GM23338 (cell line): ENCODE results near the gene SNX22. TPM values are rescaled to one million over a fixed set of nuclear protein-coding genes. Genes with fewer than 3 reads are reported as not detected.

Experiments used
- ATAC-seq: fragments of 200-7000 bp; cut with Tn5 transposase; 3 replicates; pipeline ENCODE4 v1.9.1; 2020
- DNase-seq: peaks from one replicate; pipeline ENCODE4 v3.0.0-alpha.2; 2015; ENCODE audit warnings: low spot score
- H2AFZ ChIP-seq: fragments of 200-600 bp; sonication (generic); 2 replicates; pipeline ENCODE4 v1.8.0; 2016; ENCODE audit warnings: antibody characterized with exemption, mild to moderate bottlenecking, moderate library complexity
- H3F3A ChIP-seq: fragments of 200-600 bp; sonication (generic); replicated peaks from 2 replicates; pipeline ENCODE4 v1.8.0; 2017; ENCODE audit warnings: antibody characterized with exemption, mixed run types, low read depth
- H3K27ac ChIP-seq: fragments of 200-600 bp; sonication (generic); 2 replicates; pipeline ENCODE4 v1.6.1; 2016; ENCODE audit warnings: low read depth
- H3K27me3 ChIP-seq: fragments of 200-600 bp; sonication (generic); 2 replicates; pipeline ENCODE4 v1.8.0; 2016; ENCODE audit warnings: mild to moderate bottlenecking, mixed run types, moderate library complexity; ENCODE audit not compliant: insufficient read depth
- H3K36me3 ChIP-seq: fragments of 200-600 bp; sonication (generic); 2 replicates; pipeline ENCODE4 v1.8.0; 2016; ENCODE audit warnings: mild to moderate bottlenecking; ENCODE audit not compliant: insufficient read depth
- H3K4me1 ChIP-seq: fragments of 200-600 bp; sonication (generic); 2 replicates; pipeline ENCODE4 v1.8.0; 2016; ENCODE audit warnings: mild to moderate bottlenecking, moderate library complexity; ENCODE audit not compliant: insufficient read depth
- H3K4me2 ChIP-seq: fragments of 200-600 bp; sonication (generic); 2 replicates; pipeline ENCODE4 v1.7.1; 2017; ENCODE audit warnings: mixed run types
- H3K4me3 ChIP-seq: fragments of 200-600 bp; sonication (generic); 2 replicates; pipeline ENCODE4 v1.6.1; 2016; ENCODE audit warnings: mixed run types
- H3K79me2 ChIP-seq: fragments of 200-600 bp; sonication (generic); replicated peaks from 2 replicates; pipeline ENCODE4 v1.8.0; 2017; ENCODE audit warnings: mild to moderate bottlenecking; ENCODE audit not compliant: insufficient read depth
- H3K9me2 ChIP-seq: fragments of 200-600 bp; sonication (generic); 2 replicates; pipeline ENCODE4 v1.8.0; 2017; ENCODE audit not compliant: insufficient read depth
- H4K20me1 ChIP-seq: fragments of 200-600 bp; sonication (generic); replicated peaks from 2 replicates; pipeline ENCODE4 v1.8.0; 2017; ENCODE audit warnings: mild to moderate bottlenecking; ENCODE audit not compliant: insufficient read depth
- H3K27ac Mint-ChIP-seq: 2 replicates; pipeline ENCODE4 v1.8.0; 2020; ENCODE audit warnings: inconsistent platforms, mild to moderate bottlenecking, moderate library complexity, mixed read lengths
- H3K27me3 Mint-ChIP-seq: 3 replicates; pipeline ENCODE4 v1.8.0; 2022; ENCODE audit warnings: low read depth, mild to moderate bottlenecking, moderate library complexity, mixed read lengths, inconsistent platforms; ENCODE audit not compliant: insufficient read depth, poor library complexity
- H3K36me3 Mint-ChIP-seq: 3 replicates; pipeline ENCODE4 v1.8.0; 2021; ENCODE audit warnings: low read depth, mild to moderate bottlenecking, inconsistent platforms, moderate library complexity, mixed read lengths
- H3K4me1 Mint-ChIP-seq: 3 replicates; pipeline ENCODE4 v1.8.0; 2020; ENCODE audit warnings: mild to moderate bottlenecking, inconsistent platforms, mixed read lengths
- H3K4me3 Mint-ChIP-seq: 3 replicates; pipeline ENCODE4 v1.8.0; 2021; ENCODE audit warnings: moderate library complexity, mild to moderate bottlenecking, inconsistent platforms, mixed read lengths
- H3K9me3 Mint-ChIP-seq: 3 replicates; pipeline ENCODE4 v1.8.0; 2020; ENCODE audit warnings: moderate library complexity, mild to moderate bottlenecking, inconsistent platforms, mixed read lengths
- CREB1 ChIP-seq: fragments of 250-450 bp; sonication (Bioruptor Pico); IDR thresholded peaks from 2 replicates; pipeline ENCODE4 v1.5.0; 2020; ENCODE audit warnings: low read depth, mild to moderate bottlenecking, moderate library complexity
- EZH2 ChIP-seq: fragments of 200-600 bp; sonication (generic); IDR thresholded peaks from one replicate; pipeline ENCODE4 v1.8.0; 2017; ENCODE audit warnings: antibody characterized with exemption, mild to moderate bottlenecking, low read depth; ENCODE audit not compliant: unreplicated experiment
- JUNB ChIP-seq: IDR thresholded peaks from one replicate; pipeline ENCODE4 v1.6.1; 2016; ENCODE audit warnings: antibody characterized with exemption; ENCODE audit not compliant: unreplicated experiment
- NANOG ChIP-seq: IDR thresholded peaks from 2 replicates; pipeline ENCODE4 v1.6.1; 2016; ENCODE audit warnings: antibody characterized with exemption, borderline replicate concordance
- POLR2AphosphoS5 ChIP-seq: IDR thresholded peaks from 2 replicates; pipeline ENCODE4 v1.6.1; 2016; ENCODE audit warnings: antibody characterized with exemption, low read depth
- STAT1 ChIP-seq: IDR thresholded peaks from one replicate; pipeline ENCODE4 v1.6.1; 2016; ENCODE audit warnings: antibody characterized with exemption; ENCODE audit not compliant: unreplicated experiment
- ZNF114 ChIP-seq: fragments of 250-450 bp; sonication (Bioruptor Pico); IDR thresholded peaks from 2 replicates; pipeline ENCODE4 v1.5.0; 2020; ENCODE audit warnings: mild to moderate bottlenecking, moderate library complexity
- polyA plus RNA-seq: library from polyadenylated mRNA; unstranded; fragments of >200 nt; fragmentation: Nextera tagmentation; extraction: Ambion mirVana; gene quantifications from 2 replicates; pipeline ENCODE4 v1.2.1, GENCODE V29; 2016
- total RNA-seq: library from RNA; depleted of rRNA; stranded (reverse); fragments of >200 nt; shearing (Covaris generic); gene quantifications from 2 replicates; pipeline ENCODE4 v1.2.3, GENCODE V29; 2014
- TF ChIP-seq, protein P1 (sequence below), 2 experiments: fragments of 200-600 bp in 1 of 2; sonication (generic) in 1 of 2; conservative IDR thresholded peaks; 2 replicates each; pipeline versions ENCODE4 v1.5.1 to v1.6.1; 2016 to 2017; ENCODE audit warnings: antibody characterized with exemption in 2 of 2, low read depth in 2 of 2, mild to moderate bottlenecking in 2 of 2, moderate library complexity in 1 of 2
- TF ChIP-seq, protein P2 (sequence below): IDR thresholded peaks from one replicate; pipeline ENCODE4 v1.6.1; 2018; ENCODE audit warnings: antibody characterized with exemption; ENCODE audit not compliant: unreplicated experiment

Gene SNX22
- total and polyA plus RNA-seq, 2 experiments from 2014 or later, result 3.7 to 5.7 TPM

DNA sequence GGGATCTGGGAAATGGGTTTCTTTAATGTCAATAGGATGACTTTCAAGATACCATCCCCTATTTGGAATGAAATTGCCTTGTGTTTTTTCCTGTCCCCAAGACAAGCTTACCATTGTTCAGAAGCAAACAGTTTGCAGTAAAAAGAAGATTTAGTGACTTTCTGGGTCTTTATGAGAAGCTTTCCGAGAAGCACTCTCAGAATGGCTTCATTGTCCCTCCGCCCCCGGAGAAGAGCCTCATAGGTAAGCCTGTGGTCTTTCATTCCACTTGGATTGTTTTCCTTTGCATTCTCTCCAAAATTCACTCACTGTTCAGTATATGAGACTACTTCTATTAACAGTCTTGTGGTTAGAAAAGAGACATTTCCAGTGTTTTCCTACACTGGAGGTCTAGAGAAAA, 25.6 kb upstream of the SNX22 start (continued):
- no peak for TF ChIP-seq NANOG
- no peak for TF ChIP-seq STAT1
- TF ChIP-seq EZH2, result no peak
- TF ChIP-seq CREB1, result no peak
- TF ChIP-seq, protein P1, sequence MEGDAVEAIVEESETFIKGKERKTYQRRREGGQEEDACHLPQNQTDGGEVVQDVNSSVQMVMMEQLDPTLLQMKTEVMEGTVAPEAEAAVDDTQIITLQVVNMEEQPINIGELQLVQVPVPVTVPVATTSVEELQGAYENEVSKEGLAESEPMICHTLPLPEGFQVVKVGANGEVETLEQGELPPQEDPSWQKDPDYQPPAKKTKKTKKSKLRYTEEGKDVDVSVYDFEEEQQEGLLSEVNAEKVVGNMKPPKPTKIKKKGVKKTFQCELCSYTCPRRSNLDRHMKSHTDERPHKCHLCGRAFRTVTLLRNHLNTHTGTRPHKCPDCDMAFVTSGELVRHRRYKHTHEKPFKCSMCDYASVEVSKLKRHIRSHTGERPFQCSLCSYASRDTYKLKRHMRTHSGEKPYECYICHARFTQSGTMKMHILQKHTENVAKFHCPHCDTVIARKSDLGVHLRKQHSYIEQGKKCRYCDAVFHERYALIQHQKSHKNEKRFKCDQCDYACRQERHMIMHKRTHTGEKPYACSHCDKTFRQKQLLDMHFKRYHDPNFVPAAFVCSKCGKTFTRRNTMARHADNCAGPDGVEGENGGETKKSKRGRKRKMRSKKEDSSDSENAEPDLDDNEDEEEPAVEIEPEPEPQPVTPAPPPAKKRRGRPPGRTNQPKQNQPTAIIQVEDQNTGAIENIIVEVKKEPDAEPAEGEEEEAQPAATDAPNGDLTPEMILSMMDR (conservative IDR thresholded peaks at IDR 0.05; ENCODE audit: low read depth in 2 of 2), result no peak

DNA sequence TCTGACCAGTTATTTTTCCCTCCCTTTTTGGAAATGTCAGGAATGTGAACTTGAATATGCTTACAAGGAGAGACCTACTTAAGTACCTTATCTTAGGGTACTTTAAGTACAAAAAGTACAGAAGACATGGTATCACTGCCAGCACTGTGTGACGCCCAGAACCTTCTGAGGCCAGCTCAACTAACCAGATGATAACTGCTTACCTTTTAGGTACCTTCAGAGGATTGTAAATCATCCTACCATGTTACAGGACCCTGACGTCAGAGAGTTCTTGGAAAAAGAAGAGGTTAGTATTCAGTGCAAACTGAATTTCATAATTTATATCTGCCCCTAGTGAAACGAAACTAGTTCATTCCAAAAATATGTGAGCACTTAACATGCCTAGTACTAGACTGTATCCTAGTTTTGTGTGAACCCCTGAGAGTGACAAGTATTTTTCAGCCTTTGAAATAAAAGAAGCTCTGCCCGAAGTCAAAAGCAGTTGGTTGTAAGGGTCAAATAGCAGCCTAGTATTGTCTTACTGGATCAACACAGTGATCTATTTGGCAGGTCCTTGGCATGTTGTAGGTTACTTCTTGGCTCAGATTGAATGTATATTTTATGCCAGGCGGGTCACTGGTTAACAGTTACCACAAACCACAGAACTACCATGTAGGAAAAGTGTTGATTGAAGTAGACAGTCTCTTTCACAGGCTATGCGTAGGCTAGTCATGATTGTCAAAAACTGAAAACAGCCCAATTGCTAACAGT, 23.8 kb upstream of the SNX22 start:
- DNase-seq, result no peak
- Histone ChIP-seq H3K27me3 (no peaks in the 10 kb centered on the region), H3K9me2 (no peaks in the 10 kb centered on the region), H3K4me3 (no peak overlapping the region), H3F3A (0 out of 2 replicates have a peak, but pooled peaks cover 6% of the 10 kb centered on the region), H3K36me3 (peaks cover 35% of the 10 kb centered on the region), H4K20me1 (no peaks in the 10 kb centered on the region; the same call in 1 of the 2 replicates), H2AFZ (no peak overlapping the region), H3K4me2 (no peak overlapping the region), H3K4me1 (no peaks in the 10 kb centered on the region), H3K27ac (no peak overlapping the region), H3K79me2 (no peaks in the 10 kb centered on the region)
- H3K27ac Mint-ChIP-seq, result no peak overlapping the region
- no peaks in the 10 kb centered on the region for H3K9me3 Mint-ChIP-seq
- H3K36me3 Mint-ChIP-seq, result peaks cover 55% of the 10 kb centered on the region
- peaks cover 1% of the 10 kb centered on the region for H3K27me3 Mint-ChIP-seq
- no peak for ATAC-seq
- TF ChIP-seq, protein P1 (conservative IDR thresholded peaks at IDR 0.05; ENCODE audit: low read depth in 2 of 2), result no peak
- TF ChIP-seq JUNB (no peak), NANOG (no peak), STAT1 (no peak)
- H3K4me1 Mint-ChIP-seq, result no peaks in the 10 kb centered on the region
- H3K4me3 Mint-ChIP-seq, result no peak overlapping the region

DNA sequence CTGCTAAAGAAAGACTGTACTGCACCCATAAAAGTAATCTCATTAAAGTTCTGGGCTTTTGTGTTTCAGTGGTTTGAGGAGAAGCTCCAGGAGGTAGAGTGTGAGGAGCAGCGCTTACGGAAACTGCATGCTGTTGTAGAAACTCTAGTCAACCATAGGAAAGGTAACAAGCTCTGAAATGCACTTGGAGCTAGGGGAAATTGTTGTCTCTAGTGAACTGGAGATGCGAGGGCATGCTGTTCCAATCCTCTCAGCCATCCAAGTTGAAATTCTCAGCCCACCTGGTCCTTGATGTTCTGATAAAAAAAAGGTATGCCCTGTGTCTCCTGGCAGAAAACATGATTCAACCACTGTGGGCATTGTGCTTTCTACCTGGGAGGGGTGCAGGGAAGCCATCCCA, 21.4 kb upstream of the SNX22 start:
- Mint-ChIP-seq H3K9me3 (no peaks in the 10 kb centered on the region), H3K27ac (no peak overlapping the region), H3K36me3 (peaks cover 68% of the 10 kb centered on the region), H3K4me3 (no peak overlapping the region), H3K4me1 (no peaks in the 10 kb centered on the region), H3K27me3 (peaks cover 4% of the 10 kb centered on the region)
- H3K9me2 ChIP-seq, result no peaks in the 10 kb centered on the region
- ATAC-seq (no peak), DNase-seq (no peak)
- no peak overlapping the region for H3K27ac ChIP-seq
- H3K79me2 ChIP-seq, result no peaks in the 10 kb centered on the region
- H3K36me3 ChIP-seq, result peaks cover 30% of the 10 kb centered on the region
- no peak overlapping the region for H2AFZ ChIP-seq
- no peak overlapping the region for H3K4me3 ChIP-seq
- no peak overlapping the region for H3K4me2 ChIP-seq
- H4K20me1 ChIP-seq, result no peaks in the 10 kb centered on the region; the same call in 1 of the 2 replicates
- H3K4me1 ChIP-seq, result no peaks in the 10 kb centered on the region
- H3K27me3 ChIP-seq, result no peaks in the 10 kb centered on the region
- 0 out of 2 replicates have a peak, but pooled peaks cover 6% of the 10 kb centered on the region for H3F3A ChIP-seq
- TF ChIP-seq STAT1 (no peak), ZNF114 (CRISPR knock-in tag) (no peak), CREB1 (no peak), EZH2 (no peak), POLR2AphosphoS5 (no peak)
- TF ChIP-seq, protein P2, sequence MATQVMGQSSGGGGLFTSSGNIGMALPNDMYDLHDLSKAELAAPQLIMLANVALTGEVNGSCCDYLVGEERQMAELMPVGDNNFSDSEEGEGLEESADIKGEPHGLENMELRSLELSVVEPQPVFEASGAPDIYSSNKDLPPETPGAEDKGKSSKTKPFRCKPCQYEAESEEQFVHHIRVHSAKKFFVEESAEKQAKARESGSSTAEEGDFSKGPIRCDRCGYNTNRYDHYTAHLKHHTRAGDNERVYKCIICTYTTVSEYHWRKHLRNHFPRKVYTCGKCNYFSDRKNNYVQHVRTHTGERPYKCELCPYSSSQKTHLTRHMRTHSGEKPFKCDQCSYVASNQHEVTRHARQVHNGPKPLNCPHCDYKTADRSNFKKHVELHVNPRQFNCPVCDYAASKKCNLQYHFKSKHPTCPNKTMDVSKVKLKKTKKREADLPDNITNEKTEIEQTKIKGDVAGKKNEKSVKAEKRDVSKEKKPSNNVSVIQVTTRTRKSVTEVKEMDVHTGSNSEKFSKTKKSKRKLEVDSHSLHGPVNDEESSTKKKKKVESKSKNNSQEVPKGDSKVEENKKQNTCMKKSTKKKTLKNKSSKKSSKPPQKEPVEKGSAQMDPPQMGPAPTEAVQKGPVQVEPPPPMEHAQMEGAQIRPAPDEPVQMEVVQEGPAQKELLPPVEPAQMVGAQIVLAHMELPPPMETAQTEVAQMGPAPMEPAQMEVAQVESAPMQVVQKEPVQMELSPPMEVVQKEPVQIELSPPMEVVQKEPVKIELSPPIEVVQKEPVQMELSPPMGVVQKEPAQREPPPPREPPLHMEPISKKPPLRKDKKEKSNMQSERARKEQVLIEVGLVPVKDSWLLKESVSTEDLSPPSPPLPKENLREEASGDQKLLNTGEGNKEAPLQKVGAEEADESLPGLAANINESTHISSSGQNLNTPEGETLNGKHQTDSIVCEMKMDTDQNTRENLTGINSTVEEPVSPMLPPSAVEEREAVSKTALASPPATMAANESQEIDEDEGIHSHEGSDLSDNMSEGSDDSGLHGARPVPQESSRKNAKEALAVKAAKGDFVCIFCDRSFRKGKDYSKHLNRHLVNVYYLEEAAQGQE, result no peak
